HG03196 (cell line): ENCODE measurements around the gene RAB18.
"Not testable (repeated sequence)": the region's sequence is repeated elsewhere in the genome, so short reads cannot be mapped to it uniquely, and the experiment has no call there.

Experiments used
- ATAC-seq: cut with Tn5 transposase; IDR thresholded peaks from one replicate; pipeline ENCODE4 v1.9.1; 2021; ENCODE audit not compliant: unreplicated experiment

Gene RAB18

GRCh38 chr10:27504808-27505460 is 830 bp downstream of the RAB18 start:
- no peak for ATAC-seq

GRCh38 chr10:27505537-27505936 is 1.4 kb downstream of the RAB18 start:
- ATAC-seq = not testable (repeated sequence)

GRCh38 chr10:27506280-27506679 is 2.2 kb downstream of the RAB18 start:
- no peak for ATAC-seq

GRCh38 chr10:27512548-27512947 is 8.4 kb downstream of the RAB18 start:
- no peak for ATAC-seq

- ATAC-seq = no peak
Observed at GRCh38 chr10:27513451-27514191, 9.5 kb downstream of the RAB18 start.

GRCh38 chr10:27514243-27514642 is 10.1 kb downstream of the RAB18 start:
- no peak for ATAC-seq

- no peak for ATAC-seq
Observed at GRCh38 chr10:27518261-27518660, 14.2 kb downstream of the RAB18 start.

- ATAC-seq = no peak
Observed at GRCh38 chr10:27525819-27526218, 21.7 kb downstream of the RAB18 start.

GRCh38 chr10:27526242-27526641 is 22.1 kb downstream of the RAB18 start:
- ATAC-seq = no peak

GRCh38 chr10:27527666-27528295 is 23.7 kb downstream of the RAB18 start:
- no peak for ATAC-seq

GRCh38 chr10:27529010-27529783 is 25.1 kb downstream of the RAB18 start:
- no peak for ATAC-seq

GRCh38 chr10:27530477-27530876 is 26.4 kb downstream of the RAB18 start:
- ATAC-seq = no peak

GRCh38 chr10:27531336-27531847 is 27.3 kb downstream of the RAB18 start:
- ATAC-seq = no peak

GRCh38 chr10:27534161-27534700 is 30.1 kb downstream of the RAB18 start:
- no peak for ATAC-seq

GRCh38 chr10:27535317-27535716 is 31.2 kb downstream of the RAB18 start:
- no peak for ATAC-seq

GRCh38 chr10:27536437-27536836 is 32.3 kb downstream of the RAB18 start:
- no peak for ATAC-seq

GRCh38 chr10:27537166-27537565 is 33.1 kb downstream of the RAB18 start:
- no peak for ATAC-seq

- no peak for ATAC-seq
Observed at GRCh38 chr10:27537787-27538186, 33.7 kb downstream of the RAB18 start.

GRCh38 chr10:27540672-27541071 is 36.6 kb downstream of the RAB18 start:
- no peak for ATAC-seq

GRCh38 chr10:27541796-27542729 is 38.0 kb downstream of the RAB18 start:
- ATAC-seq = no peak
